Neural crest cell (in vitro differentiated cells): ENCODE data around the gene PDPR. TPM values are rescaled to one million over a fixed set of nuclear protein-coding genes. Genes with fewer than 3 reads are reported as not detected.
"Not testable (repeated sequence)": the region's sequence is repeated elsewhere in the genome, so short reads cannot be mapped to it uniquely, and the experiment has no call there.

Experiments used
- DNase-seq: peaks from one replicate; pipeline ENCODE4 v3.0.0; 2021; ENCODE audit warnings: low read depth, mixed read lengths, low spot score
- H3K27ac Mint-ChIP-seq: one replicate; pipeline ENCODE4 v1.8.0; 2021; ENCODE audit warnings: mild to moderate bottlenecking, mixed read lengths; ENCODE audit not compliant: unreplicated experiment
- H3K27me3 Mint-ChIP-seq: 2 replicates; pipeline ENCODE4 v1.8.0; 2021; ENCODE audit warnings: low read depth, mild to moderate bottlenecking, mixed read lengths
- H3K36me3 Mint-ChIP-seq: 2 replicates; pipeline ENCODE4 v1.8.0; 2021; ENCODE audit warnings: low read depth, mild to moderate bottlenecking, mixed read lengths
- H3K4me1 Mint-ChIP-seq: 2 replicates; pipeline ENCODE4 v1.8.0; 2021; ENCODE audit warnings: mixed read lengths
- H3K4me3 Mint-ChIP-seq: one replicate; pipeline ENCODE4 v1.8.0; 2021; ENCODE audit warnings: mild to moderate bottlenecking, mixed read lengths
- H3K9me3 Mint-ChIP-seq: 2 replicates; pipeline ENCODE4 v1.8.0; 2021; ENCODE audit warnings: mixed read lengths
- total RNA-seq: library from RNA; stranded (reverse); gene quantifications from 2 replicates; pipeline ENCODE4 v1.2.1, GENCODE V29; 2021
- TF ChIP-seq, protein P1 (sequence below): fragments of 200-600 bp; sonication (generic); conservative IDR thresholded peaks from 2 replicates; pipeline ENCODE4 v1.5.0; 2021; ENCODE audit warnings: antibody characterized with exemption, mild to moderate bottlenecking

The PDPR gene
- total RNA-seq, 1 donor from 2014 or later, result 25.8 TPM

DNA sequence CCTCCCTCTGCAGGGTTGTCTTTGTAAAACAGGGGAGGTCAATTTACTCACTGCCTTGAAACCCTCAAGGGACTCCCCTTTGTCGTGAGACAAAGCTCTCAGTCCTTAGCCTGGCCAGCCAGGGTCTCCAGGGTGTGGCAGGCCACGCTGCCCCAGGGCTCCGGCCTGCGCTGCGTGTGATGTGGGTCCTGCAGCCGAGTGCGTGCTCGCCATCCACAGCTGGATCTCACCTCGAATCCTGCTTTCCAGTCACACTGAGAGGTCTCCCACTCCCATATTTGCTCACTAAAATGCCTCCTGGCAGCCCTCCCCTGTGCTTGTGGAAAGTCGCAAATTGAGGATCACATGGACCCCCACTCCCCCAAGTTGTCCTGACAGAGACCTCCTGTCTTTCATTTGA lies 49.5 kb downstream of the PDPR start:
- Mint-ChIP-seq H3K27ac (peak overlapping the region; percentile 24), H3K27me3 (no peaks in the 10 kb centered on the region), H3K4me3 (no peak overlapping the region), H3K9me3 (no peaks in the 10 kb centered on the region), H3K4me1 (peaks cover 17% of the 10 kb centered on the region), H3K36me3 (no peaks in the 10 kb centered on the region)
- no peak for DNase-seq
- TF ChIP-seq, protein P1, sequence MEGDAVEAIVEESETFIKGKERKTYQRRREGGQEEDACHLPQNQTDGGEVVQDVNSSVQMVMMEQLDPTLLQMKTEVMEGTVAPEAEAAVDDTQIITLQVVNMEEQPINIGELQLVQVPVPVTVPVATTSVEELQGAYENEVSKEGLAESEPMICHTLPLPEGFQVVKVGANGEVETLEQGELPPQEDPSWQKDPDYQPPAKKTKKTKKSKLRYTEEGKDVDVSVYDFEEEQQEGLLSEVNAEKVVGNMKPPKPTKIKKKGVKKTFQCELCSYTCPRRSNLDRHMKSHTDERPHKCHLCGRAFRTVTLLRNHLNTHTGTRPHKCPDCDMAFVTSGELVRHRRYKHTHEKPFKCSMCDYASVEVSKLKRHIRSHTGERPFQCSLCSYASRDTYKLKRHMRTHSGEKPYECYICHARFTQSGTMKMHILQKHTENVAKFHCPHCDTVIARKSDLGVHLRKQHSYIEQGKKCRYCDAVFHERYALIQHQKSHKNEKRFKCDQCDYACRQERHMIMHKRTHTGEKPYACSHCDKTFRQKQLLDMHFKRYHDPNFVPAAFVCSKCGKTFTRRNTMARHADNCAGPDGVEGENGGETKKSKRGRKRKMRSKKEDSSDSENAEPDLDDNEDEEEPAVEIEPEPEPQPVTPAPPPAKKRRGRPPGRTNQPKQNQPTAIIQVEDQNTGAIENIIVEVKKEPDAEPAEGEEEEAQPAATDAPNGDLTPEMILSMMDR, result no peak

DNA sequence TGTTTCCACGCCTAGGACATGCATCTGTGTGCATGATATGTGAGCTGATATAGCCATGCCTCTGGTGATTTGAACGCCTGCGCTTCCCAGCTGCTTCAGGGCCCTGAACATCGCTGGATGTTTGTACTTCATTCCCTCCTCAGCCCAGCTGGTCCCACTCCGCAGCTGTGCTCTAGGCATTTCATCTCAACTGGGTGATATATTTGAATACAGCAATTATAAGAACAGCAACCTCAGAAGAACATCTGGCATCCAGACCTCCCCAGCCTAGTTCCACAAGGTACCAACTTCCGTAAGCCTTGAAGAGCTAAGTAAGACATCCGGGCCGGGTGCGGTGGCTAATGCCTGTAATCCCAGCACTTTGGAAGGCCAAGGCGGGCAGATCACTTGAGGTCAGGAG lies 52.6 kb downstream of the PDPR start:
- H3K27me3 Mint-ChIP-seq, H3K36me3 Mint-ChIP-seq, H3K4me3 Mint-ChIP-seq, H3K27ac Mint-ChIP-seq, H3K9me3 Mint-ChIP-seq, DNase-seq: not testable (repeated sequence)
- H3K4me1 Mint-ChIP-seq, result peaks cover 16% of the 10 kb centered on the region

- H3K4me1 Mint-ChIP-seq, DNase-seq, H3K36me3 Mint-ChIP-seq, H3K9me3 Mint-ChIP-seq, H3K27me3 Mint-ChIP-seq, H3K27ac Mint-ChIP-seq, H3K4me3 Mint-ChIP-seq: not testable (repeated sequence)
These were observed 59.2 kb downstream of the PDPR start, which contains the start of gene CLEC18C for GRCh38 chr16:70173212-70173837. TSS of gene CLEC18C (plus strand) at chr16:70173787. CDS start at chr16:70174279, 492 bp downstream.

DNA sequence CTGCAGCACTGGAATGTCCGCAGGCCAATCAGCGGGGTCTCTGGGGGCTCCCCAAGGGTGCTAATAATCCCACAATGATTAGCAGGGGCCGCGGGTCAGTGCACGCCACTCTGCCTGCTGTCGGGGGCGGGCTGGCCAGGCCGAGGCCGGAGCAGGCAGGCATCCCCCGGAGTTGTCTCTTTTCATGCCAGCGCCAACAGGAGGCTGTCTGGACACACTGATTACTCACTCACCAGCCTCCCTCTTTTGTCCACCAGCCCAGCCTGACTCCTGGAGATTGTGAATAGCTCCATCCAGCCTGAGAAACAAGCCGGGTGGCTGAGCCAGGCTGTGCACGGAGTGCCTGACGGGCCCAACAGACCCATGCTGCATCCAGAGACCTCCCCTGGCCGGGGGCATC lies 59.8 kb downstream of the PDPR start:
- DNase-seq, H3K4me1 Mint-ChIP-seq, H3K27me3 Mint-ChIP-seq, H3K27ac Mint-ChIP-seq, H3K36me3 Mint-ChIP-seq, H3K9me3 Mint-ChIP-seq, H3K4me3 Mint-ChIP-seq: not testable (repeated sequence)

- DNase-seq, H3K27ac Mint-ChIP-seq, H3K4me3 Mint-ChIP-seq, H3K27me3 Mint-ChIP-seq, H3K36me3 Mint-ChIP-seq, H3K4me1 Mint-ChIP-seq, H3K9me3 Mint-ChIP-seq: not testable (repeated sequence)
These were observed 60.3 kb downstream of the PDPR start for GRCh38 chr16:70174387-70174932.

DNA sequence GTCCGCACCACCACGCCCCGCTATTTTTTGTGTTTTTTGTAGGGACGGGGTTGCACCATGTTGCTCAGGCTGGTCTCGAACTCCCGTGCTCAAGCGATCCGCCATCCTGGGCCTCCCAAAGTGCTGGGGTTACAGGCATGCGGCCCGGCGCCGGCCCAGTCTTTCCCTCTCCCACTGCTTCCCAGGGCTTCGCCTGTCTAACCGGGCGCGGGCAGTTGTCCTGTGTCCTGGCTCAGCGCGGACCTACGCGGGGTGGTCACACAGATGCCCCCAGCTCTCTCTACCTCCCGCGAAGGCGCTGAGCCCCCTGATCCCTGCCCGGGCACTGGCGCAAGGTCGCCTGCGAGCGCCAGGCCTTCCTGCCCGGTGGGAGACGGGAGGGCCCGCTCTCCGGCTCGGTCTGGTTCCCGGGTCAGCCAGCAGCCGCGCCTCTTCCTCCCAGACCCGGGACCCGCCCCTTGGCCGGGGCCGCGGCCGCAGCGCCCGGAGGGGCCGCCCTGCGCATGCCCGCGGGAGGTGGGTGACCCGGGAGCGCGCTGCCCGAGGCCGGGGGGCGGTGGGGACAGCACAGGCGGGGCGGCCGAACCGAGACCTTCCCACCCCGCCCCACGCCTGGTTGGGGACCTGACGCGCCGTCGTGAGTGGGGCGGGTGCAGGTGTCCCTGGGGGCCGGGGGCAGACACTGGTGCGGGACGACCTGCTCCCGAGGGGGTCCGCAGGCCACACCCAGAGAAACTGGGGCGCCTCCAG lies 73.9 kb downstream of the PDPR start:
- H3K36me3 Mint-ChIP-seq, H3K4me1 Mint-ChIP-seq, H3K9me3 Mint-ChIP-seq, H3K4me3 Mint-ChIP-seq, H3K27me3 Mint-ChIP-seq, H3K27ac Mint-ChIP-seq: not testable (repeated sequence)
- DNase-seq, result peak; percentile 29

DNA sequence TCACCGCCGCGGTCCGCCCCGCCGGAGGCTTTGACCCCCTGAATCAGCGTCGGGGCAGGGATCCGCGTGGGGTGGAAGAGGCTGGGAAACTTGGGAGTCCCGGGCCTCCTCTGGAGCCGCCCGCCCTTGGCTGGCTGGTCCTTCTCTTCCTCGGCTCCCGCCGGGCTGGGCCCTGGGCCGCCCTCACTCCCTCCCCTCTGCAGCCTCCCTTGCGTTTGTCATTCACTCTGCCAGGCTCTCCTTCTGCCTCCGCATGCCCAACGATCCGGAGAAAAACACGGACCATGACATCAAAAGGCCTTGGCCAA lies 74.4 kb downstream of the PDPR start:
- not testable (repeated sequence) for H3K4me1 Mint-ChIP-seq, H3K4me3 Mint-ChIP-seq, H3K36me3 Mint-ChIP-seq, H3K9me3 Mint-ChIP-seq, DNase-seq, H3K27me3 Mint-ChIP-seq, H3K27ac Mint-ChIP-seq

DNA sequence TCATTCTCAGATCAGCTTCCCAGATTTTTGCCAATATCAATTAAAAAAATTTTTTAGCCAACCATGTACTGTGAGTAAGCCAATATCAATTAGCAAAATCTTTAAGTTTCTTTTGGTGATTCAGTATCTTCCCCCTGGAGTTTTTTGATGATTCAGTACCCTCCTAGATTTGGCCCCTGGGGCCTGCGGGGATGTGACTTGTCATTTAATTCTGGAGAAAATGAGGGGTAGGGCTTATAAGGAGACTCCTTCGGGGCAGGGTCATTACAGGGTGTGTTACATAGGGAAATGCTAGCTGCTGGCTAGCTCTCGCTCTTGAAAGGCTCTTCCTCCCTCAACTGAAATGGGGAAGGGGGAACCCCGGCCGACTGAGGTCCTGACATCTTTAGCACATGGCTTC lies 76.4 kb downstream of the PDPR start:
- not testable (repeated sequence) for H3K36me3 Mint-ChIP-seq, H3K27ac Mint-ChIP-seq, H3K9me3 Mint-ChIP-seq, H3K27me3 Mint-ChIP-seq, DNase-seq, H3K4me1 Mint-ChIP-seq, H3K4me3 Mint-ChIP-seq

- H3K27ac Mint-ChIP-seq, DNase-seq, H3K4me1 Mint-ChIP-seq, H3K9me3 Mint-ChIP-seq, H3K27me3 Mint-ChIP-seq, H3K36me3 Mint-ChIP-seq, H3K4me3 Mint-ChIP-seq: not testable (repeated sequence)
These were observed 82.7 kb downstream of the PDPR start for GRCh38 chr16:70196683-70197300.

DNA sequence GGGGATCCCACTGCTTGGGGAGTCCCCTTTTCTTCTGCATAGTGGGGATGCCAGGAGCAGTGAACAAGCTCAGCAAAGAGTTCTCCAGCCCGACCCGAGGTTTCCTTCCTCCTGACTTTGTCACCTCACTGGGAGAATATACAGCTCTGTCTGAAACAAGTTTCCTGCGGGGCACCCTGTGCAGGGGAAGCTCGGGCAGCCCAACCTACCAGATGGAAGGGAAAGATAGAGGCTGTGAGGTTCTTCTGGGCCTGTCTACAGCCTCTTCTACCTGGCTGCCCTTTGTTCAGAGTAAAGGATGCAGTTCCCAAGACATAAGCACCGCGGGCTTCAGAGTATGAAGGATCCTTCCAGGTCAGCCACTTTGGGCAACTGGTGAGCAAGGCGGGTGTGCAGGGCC lies 83.5 kb downstream of the PDPR start:
- not testable (repeated sequence) for H3K4me1 Mint-ChIP-seq, H3K9me3 Mint-ChIP-seq, H3K27me3 Mint-ChIP-seq, H3K27ac Mint-ChIP-seq, H3K36me3 Mint-ChIP-seq, H3K4me3 Mint-ChIP-seq, DNase-seq

DNA sequence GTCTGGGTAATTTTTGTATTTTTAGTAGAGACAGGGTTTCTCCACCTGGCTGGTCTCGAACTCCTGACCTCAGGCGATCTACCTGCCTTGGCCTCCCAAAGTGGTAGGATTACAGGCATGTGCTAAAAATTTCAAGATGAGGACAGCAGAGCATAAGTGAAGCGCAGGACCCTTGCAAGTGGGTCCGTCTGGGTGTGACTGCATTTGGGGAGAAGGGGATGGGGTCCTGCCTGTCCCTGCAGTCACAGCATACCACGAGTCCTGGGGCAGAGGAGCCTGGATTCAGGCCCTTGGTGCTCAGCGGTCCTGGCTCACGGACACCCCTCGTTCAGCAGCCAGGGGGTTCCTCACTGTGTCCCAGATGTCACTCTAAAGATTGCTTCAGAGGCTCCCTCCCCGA lies 84.1 kb downstream of the PDPR start:
- H3K27ac Mint-ChIP-seq, H3K27me3 Mint-ChIP-seq, H3K4me1 Mint-ChIP-seq, DNase-seq, H3K36me3 Mint-ChIP-seq, H3K4me3 Mint-ChIP-seq, H3K9me3 Mint-ChIP-seq: not testable (repeated sequence)

- DNase-seq, H3K36me3 Mint-ChIP-seq, H3K27ac Mint-ChIP-seq, H3K9me3 Mint-ChIP-seq, H3K27me3 Mint-ChIP-seq, H3K4me3 Mint-ChIP-seq, H3K4me1 Mint-ChIP-seq: not testable (repeated sequence)
These were observed 84.5 kb downstream of the PDPR start for GRCh38 chr16:70198666-70199065.

DNA sequence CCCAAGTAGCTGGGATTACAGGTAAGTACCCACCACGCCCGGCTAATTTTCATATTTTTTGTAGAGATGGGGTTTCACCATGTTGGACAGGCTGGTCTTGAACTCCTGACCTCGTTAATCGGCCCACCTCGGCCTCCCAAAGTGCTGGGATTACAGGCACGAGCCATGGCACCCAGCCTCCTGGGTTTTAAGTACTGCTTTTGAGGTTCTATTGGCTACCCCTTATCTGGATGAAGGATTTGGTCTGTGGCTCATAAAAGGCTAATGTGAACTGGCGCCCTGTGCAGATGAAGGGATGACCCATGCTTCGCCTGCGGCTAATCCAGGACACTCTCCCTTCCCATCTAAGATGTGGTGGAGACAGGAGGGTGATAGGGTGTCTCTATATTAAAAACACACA lies 85.0 kb downstream of the PDPR start:
- not testable (repeated sequence) for H3K27me3 Mint-ChIP-seq, H3K4me3 Mint-ChIP-seq, H3K27ac Mint-ChIP-seq, H3K9me3 Mint-ChIP-seq, DNase-seq, H3K36me3 Mint-ChIP-seq, H3K4me1 Mint-ChIP-seq
